Choroid plexus epithelial cell (primary cell): ENCODE data around the gene PITX2.

Source experiments
- DNase-seq: peaks from one replicate; pipeline ENCODE4 v3.0.0-alpha.2; 2010; ENCODE audit warnings: low read depth
- H3K4me3 ChIP-seq: 2 replicates; pipeline ENCODE4 v1.5.1; 2011; ENCODE audit warnings: low read depth, mild to moderate bottlenecking, control low read depth, low read length, moderate library complexity
- CTCF ChIP-seq: conservative IDR thresholded peaks from 2 replicates; pipeline ENCODE4 v1.5.1; 2011; ENCODE audit warnings: low read depth, mild to moderate bottlenecking, control low read depth, inconsistent platforms, low read length, moderate library complexity

PITX2 gene

DNA sequence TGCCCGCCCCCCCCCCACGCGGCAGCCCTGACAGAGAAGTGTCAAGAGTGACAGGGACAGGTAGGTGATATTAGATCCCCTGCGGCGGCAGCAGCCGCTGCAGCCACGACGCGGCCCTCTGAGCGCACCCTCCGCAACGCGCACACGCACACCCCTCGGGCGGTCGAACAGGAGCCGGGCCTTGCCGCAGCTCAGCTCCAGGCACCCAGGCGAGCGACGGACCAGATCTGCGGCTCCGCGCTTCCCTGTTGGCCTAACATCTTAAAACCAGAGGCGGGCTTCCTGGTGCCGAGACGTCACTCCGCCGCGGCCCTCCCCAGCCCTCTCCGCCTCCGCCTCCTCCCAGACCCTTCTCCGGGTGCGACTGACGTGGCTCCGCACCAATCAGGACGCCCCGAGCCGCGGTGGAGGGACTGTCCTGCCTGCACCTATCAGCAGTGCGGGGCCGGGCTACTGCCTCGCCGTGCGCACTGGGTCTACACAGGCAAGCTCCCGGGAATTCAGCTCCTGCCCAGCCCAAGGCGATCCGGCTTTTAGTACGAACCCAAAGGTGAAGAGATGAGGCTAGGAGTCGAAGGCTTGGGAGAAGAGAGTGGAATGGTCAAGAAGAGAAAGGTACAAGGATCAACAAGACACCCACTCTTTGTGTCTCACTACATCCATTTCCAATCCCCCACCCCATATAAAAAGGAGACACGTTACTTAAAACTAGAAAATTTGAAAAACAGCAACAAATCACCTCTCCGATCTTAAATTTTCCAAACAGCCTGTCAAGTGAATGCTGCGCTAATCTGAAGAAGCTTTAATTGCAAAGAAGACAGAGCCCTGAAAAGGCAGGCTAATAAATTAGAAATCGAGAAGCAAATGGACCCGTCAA lies at the start of gene PITX2:
TSS of gene PITX2 (minus strand) at position 237 of the 877 bp plus-strand sequence. CDS start 617 bp downstream, outside the sequence.
- no peak for TF ChIP-seq CTCF
- H3K4me3 ChIP-seq = peak within 1 kb of the TSS; percentile 26
- peak; percentile 57 for DNase-seq

DNA sequence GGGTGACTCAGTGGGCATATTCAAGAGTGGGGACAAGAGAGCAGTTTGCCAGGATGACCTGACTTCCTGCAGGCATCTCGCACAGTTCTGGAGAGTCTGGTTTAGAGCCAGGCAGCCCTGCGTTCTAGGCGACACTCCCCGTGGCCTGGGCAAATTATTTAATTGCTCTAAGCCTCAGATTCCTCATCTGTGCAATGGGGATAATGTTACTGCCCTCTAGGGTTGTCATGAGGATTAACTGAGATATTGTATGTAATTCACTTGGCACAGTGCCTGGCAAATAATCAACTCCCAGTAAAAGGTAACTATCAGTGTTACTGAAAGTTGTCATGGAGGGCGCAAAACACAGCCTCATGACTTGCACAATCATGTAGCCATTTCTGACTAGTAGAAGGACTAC lies 48.8 kb upstream of the PITX2 start:
- no peak for TF ChIP-seq CTCF
- no peak overlapping the region for H3K4me3 ChIP-seq
- DNase-seq = no peak

DNA sequence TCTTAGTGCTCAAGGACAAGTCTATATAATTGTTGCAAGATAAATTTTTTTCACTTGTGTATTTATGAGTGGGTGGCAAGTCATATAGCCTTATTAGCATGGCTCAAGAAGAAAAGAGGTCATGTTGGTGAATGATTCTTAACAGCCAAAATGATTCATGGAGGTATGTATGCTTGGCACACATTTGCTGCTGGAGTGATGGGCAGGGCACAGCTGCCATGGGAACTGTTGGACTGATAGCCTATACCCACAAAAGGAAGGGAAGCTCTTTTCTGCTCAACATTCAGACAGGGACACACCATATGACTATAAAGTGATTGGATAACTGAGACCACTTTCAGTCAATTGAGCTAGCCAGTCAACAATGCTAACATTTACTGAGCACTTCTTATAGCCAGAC lies 46.8 kb upstream of the PITX2 start:
- no peak overlapping the region for H3K4me3 ChIP-seq
- no peak for DNase-seq
- TF ChIP-seq CTCF = no peak

DNA sequence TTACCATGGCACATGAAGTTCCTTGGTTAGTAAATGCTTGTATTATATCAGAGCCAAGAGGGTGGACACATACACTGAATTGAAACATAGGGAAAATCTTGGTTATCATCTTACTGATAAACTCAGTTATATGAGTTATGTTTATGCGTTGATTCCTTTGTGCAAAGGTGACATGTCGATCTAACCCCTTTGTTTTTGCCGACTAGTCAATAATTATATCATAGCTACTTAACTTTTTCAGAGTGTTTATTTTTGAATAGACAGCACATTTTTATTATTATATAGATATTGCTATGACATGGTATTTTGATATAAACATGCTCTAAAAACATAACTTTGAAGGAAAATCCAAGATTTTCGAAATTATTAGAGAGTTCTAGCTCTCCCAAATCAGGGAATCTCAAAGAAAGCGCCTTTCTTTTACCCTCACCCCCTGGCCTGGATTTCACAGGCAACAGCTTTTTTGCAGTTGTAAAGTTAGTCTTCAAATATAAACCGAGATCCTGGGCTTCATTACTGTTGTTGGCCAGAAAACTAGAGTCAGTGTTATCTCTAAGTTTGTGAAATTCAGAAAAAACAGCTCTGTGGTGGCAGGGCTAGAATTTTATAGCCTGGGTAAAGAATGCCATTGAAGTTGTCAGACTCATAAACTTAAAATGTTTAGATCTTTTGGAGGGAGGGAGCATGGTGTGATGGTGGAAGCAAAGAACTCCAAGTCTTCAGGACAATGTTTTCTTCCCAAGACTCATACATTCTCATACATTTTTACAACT lies 45.8 kb upstream of the PITX2 start:
- DNase-seq = no peak
- TF ChIP-seq CTCF = no peak
- H3K4me3 ChIP-seq = no peak overlapping the region

- no peak overlapping the region for H3K4me3 ChIP-seq
- TF ChIP-seq CTCF = no peak
- no peak for DNase-seq
Observed at GRCh38 chr4:110667670-110668069, 44.8 kb upstream of the PITX2 start.

GRCh38 chr4:110666030-110666429 lies 43.2 kb upstream of the PITX2 start:
- TF ChIP-seq CTCF = no peak
- no peak overlapping the region for H3K4me3 ChIP-seq
- DNase-seq = no peak
